Femur (tissue), 1 donor: ENCODE data around the gene VWDE.
"Not testable (repeated sequence)": the region's sequence is repeated elsewhere in the genome, so short reads cannot be mapped to it uniquely, and the experiment has no call there.

Experiments
- DNase-seq: peaks from one replicate; pipeline ENCODE4 v3.0.0-alpha.2; 2017

The VWDE gene

DNA sequence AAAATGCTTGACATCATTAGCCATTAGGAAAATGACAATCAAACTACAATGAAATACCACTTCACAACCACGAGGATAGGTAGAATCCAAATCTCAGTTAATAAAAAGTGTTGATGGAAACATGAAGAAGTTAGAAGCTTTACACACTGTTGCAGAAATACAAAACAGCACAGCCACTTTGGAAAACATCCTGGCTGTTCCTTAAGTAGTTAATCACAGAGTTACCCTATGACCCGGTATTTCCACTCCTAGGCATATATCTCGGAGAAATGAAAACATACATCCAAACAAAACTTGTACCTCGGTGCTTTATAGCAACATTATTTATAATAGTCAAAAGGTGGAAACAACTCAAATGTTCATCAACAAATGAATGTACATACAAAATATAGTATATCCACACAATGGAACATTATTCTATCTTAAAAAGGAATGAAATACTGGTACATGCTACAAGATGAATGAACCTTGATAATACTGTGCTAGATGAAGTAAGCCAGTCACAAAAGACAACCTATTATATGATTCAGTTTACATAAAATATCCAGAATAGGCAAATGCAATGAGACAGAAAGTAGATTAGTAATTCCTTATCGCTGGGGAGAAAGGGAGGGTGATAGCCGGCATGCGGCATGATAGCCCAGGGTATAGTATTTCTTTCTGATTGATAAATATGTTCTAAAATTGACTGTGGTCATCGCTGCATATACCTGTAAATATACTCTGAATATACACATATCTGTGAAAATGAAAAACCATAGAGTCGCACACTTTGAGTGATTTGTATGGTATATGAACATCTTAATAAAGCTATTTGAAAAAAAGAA lies 1.9 kb downstream of the VWDE start:
- no peak for DNase-seq

DNA sequence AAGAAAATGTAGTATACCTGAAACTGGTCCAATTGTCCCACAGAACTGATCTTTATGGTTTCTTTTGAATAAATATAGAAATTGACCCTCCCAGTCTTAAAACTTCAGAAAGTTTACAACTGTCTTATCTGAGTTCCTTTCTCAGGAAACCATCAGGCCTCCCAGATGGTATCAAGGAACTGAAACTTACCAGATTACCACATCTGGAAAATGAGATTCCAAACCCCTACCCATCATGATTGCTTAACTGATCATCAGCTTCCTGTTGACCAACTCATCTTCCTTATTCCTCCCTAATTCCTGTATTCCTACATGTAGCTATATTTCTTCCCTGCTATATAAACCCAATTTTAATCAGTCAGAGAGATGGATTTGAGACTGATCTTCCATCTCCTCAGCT lies 5.5 kb downstream of the VWDE start:
- DNase-seq: no peak

DNA sequence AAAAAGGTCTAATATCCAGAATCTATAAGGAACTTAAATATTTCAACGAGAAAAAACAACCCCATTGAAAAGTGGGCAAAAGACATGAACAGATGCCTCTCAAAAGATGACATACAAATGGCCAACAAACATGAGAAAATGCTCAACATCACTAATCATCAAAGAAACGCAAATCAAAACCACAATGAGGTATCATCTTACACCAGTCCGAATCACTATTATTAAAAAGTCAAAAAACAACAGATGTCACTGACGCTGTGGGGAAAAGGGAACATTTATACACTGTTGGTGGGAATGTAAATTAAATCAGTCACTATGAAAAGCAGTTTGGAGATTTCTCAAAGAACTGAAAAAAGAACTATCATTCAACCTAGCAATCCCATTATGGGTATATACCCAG lies 6.0 kb downstream of the VWDE start:
- no peak for DNase-seq

DNA sequence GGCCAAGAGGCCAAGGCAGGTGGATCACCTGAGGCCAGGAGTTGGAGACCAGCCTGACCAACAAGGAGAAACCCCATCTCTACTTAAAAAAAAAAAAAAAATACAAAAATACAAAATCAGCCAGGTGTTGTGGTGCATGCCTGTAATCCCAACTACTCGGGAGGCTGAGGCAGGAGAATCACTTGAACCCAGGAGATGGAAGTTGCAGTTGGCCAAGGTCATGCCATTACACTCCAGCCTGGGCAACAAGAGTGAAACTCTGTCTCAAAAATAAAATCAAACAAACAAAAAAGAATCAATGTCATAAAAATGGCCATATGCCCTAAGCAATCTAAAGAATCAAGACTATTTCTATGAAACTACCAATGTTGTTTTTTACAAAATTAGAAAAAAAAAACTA lies 7.0 kb downstream of the VWDE start:
- not testable (repeated sequence) for DNase-seq

DNA sequence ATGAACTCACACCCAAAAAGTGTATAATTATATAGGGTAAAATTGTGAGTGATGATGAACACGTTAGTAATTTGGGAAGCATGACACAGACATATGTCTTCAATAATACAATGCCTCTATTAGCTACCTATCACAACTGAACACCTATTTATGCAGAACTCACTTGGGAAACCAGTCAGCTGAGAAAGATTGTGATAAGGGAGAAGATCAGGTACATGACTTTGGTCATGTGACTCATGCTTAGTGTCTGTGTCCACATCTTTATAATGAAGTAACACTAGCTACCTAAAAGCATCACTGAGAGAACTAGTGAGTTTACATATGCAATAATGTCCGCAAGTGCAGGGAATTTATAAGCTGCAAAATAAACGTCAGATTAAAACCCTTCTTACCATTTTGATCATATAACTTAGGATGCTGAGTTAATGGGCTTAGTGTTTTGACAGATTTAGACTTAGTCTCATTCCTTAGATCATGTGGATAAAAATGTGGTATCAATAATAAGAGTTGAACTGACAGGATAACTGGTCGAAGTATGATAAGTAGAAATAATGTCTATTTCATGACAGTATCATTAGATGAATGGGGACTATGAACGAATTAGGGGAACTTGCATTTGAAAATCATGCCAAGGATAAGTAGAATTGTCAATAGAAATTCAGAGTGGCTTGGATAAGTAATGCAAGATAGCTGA lies 11.6 kb downstream of the VWDE start:
- DNase-seq: no peak

DNA sequence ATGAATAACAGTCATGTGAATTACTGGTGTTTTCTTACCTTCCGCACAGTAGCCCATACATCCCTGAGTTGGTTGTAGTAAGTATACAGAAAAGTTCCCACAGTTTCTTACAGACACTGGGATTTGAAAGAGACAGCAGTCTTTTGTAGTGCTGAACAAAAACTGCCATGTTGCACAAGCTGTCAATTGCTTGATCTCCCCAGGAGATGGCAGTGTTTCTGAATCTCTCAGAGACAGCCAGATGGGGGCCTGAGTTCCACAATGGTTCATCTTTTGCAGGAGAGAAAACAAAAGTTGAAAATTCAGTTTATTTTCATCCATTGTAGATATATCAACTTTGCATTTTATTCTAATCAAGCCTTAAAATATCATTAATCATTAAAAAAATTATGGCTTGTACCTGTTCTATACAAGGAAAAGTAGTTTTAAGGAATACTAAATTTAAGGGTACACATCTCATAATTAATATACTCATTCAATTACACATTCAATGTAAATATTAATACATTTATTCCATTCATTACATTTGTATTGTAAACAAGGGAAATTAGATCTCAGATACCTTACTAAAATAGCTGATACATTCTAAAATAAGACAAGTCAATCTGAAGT lies 14.5 kb downstream of the VWDE start:
- no peak for DNase-seq

DNA sequence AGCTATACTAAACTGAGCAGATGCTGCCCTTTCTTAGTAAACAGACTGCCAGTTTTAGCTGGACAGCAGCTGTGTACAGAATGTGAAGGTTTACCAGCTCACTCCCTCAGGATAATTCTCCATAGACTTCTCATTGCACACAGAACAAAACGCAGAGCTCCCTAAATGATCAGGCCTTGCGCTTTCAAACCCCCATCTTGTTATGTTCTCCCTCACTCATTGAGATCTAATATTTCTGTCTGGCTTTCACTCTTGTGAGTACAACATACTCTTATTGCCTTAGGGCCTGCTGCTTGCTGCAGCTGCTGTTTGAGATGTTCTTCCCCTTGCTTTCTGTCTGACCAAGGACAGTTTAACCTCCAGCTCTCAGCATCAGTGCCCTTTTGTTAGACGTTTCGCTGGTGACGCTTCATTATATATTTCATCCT lies 17.3 kb downstream of the VWDE start:
- DNase-seq: no peak

DNA sequence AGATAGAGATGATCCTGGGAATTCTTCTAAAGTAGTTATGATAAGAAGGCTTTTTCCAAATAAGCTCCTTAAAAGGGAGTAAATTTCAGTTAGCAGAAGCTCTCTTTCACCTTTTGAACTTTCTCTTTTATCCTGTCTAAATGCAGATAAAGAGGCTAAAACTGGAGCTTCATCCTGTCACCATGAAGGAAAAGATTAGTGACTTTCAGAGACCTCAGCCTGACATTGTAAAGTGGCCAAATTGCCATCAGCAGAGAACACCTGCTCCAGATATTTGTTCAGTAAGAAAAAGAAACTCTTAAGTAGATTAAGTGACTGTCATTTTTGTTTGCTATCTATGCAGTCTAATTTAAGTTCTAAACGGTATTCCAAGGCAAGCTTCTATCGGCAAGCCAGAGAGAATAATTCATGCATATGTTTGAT lies 18.3 kb downstream of the VWDE start:
- DNase-seq: no peak

DNA sequence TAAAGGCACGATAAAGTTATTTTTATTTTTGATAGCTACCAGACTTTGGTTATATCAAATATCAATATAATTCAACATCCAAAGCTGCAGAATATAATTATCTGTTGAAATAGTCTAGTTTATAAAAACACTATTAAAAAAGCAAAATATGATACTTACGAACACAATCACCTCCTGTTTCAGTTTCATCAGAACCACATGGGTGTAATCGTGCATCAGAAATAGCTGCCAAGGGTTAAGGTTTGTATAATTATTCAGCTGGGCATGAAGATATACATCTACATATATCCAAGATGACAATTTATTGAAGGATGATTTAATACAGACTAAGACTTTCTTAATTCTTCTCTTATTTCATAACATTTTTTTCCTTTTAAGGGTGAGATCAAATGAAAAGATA lies 20.3 kb downstream of the VWDE start:
- no peak for DNase-seq

DNA sequence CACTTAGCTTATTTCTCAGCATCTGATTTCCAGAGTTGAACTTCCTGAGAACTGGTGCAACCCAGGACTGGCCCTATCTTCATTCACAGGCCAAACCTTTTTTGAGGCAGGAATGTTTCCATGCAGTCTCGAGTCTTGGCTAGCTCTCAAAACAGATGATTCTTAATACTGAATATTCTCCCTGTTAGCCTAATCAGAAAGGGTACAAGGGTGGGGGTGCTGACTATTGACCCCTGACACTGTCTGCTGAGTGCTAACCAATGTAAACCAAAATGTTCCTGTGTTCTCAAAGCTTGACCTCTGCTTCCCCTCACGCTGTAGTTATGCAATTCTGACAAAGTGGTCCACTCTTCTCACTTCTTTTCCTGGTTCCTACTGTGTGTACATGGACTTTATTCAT lies 25.3 kb downstream of the VWDE start:
- DNase-seq: no peak

DNA sequence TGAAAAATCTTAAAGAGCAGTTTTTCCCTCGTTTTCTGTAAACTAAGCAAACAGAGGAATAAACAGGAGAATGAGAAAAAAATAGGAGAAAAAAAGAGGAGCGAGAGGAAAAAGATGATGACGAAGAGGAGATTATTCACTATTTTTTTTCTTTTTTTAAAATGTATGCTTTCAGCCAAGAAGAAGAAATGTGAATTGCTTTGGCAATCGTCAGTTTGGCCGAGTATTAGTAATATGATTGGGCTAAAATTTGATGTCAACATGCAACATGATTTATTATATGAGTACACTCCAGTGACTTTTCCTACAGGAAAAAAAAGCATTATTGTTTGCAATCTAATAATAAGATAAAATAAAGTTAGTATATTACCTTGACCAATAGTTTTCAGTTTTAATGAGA lies 26.3 kb downstream of the VWDE start:
- DNase-seq: no peak

DNA sequence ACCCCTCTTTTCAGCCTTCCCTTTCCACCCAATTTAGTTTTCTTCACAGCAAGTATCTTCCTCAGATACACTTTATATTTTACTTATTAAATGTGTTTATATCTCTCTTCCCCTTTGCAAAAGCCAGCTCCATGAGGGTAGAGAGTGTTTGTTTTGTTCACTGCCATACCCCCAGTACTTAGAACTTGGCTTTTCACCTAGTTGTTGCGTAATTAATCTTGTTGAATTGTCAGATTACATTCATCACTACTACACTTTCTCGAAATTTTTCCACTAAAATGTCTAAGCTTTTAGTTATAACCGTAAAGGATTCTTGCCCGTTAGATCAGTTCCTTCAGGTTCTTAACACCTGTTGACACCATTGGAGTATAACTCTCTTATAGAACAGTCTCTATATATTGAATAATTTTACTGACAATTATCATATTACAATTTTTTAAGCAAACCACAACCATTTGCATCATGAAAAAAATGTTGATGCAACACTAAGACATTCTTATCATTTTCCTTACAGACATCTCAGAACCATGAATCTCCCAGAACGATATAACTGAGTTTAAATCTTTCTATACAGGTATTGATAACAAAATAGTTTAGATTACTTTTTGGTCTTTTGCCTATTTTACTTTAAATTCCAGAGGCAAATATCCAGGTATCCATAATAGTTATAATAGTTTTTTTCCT lies 29.9 kb downstream of the VWDE start:
- no peak for DNase-seq

DNA sequence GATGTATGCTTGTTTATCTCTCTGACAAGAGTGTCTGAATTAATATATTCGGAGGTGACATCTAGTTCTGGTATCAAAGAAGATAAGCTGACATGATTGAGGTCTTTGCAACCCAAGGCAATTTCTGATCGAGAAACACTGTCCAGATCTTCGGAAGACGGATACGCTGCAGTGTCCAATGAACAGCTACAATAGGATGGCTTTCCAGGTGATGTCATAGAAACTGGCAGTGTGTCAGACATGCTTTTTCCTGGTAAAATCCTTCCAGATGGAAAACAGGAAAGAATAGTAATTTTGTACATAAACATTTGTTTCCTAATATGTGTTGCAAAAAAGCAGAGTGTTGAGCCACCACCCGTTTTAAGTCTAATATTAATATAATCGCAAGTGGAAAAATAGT lies 33.4 kb downstream of the VWDE start:
- DNase-seq: peak; percentile 64

DNA sequence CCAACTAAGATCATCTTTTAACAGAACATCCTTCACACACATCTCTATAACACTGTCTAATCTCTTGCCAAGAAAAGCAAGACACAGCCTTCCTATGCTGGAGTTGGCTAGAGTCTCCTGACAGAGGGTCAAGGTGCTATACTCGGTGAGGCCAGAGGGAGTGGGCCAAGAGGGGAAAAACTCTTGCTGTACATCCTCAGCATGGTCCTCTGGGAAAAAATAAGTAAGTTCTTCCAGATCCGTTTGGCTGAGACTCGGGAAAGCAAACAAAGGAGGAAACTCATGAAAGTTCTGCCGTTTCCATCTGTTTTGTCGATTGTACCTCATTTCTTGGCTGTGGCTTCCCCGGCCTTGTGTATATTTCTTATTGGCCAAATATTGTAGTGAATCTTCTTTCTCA lies 33.9 kb downstream of the VWDE start:
- DNase-seq: peak; percentile 69

DNA sequence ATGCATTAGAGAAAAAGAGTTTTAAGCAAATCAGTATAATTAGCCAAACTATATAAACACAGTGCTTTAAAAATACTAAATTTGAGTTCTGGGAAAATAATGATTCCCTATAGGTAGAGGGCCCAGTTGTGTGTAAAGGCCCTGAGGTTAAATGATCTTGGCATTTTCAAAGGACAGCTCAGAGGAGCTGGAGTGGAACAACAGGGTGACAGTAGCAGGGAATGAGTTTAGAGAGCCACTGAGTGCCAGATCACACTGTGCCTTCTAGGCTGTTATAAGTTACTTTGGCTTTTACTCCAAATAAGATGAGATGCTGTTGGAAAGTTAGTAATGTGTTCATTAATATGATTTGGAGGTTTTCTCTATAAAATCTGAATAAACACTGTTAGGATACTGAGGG lies 34.6 kb downstream of the VWDE start:
- no peak for DNase-seq

DNA sequence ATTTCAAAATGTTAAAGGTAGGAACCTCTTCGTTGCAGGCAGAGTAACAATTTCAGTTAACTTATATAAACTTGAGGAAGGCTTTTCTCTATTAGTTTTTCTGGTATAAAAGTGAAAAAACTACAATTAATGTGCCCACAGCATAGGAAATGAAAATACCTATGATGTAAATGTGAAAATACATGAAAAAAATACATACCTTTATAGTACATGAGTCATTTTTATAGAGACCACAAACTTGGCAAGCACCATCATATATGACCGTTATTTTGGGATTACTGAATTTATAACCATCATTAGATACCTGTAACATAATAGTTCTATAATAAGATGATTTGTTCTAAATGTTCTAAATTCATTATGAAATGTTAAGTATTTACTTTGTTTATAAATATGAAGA lies 42.7 kb downstream of the VWDE start:
- no peak for DNase-seq

DNA sequence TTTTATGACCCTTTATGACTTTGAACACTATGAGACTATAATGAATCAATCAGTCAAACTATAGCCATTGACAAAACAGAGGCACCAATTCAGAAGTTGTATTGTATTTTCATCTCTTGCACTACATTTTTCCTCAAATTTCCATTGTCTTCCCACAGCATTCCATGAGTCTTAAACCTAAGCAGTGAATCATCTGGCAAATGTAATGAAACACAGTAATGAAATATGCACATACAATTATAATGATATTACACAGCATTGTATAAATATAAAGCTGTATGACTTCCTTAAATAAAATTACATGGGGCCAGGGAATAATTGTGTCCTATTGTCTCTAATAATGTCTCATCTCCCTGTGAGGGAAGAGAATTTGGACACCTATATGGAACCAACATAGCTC lies 45.0 kb downstream of the VWDE start:
- DNase-seq: no peak

DNA sequence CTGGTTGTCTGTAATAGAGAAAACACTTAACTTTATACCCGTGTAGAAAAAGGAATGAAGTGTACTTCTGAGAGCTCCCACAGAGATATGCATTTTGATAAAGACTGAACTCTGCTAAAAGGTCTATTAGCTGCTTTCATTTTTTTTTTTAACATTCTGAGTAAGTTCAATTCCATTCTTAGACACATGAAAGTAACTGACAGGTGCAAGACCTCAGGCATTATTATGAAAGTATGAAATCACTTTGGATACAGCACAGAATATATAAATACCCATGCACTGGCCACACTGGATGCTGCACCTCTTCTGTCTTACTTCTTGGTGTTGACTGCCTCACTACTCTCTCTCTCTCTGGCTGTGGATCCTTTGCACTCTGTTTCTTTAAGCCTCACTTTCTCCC lies 46.2 kb downstream of the VWDE start:
- DNase-seq: no peak

DNA sequence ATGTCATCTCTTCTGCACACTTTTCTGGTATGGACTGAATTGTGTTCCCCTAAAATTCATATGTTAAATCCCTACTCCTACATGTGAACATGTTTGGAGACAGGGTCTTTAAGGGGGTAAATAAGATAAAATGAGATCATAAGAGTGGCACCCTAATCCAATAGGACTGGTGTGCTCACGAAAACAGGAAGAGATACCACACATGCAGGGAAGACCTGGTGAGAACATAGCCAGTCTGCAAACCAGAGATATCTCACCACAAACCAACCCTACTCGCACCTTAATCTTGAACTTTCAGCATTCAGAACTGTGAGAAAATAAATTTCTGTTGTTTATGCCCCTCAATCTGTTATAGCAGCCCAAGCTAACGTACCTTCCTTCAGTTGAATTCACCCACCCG lies 51.8 kb downstream of the VWDE start:
- DNase-seq: no peak

DNA sequence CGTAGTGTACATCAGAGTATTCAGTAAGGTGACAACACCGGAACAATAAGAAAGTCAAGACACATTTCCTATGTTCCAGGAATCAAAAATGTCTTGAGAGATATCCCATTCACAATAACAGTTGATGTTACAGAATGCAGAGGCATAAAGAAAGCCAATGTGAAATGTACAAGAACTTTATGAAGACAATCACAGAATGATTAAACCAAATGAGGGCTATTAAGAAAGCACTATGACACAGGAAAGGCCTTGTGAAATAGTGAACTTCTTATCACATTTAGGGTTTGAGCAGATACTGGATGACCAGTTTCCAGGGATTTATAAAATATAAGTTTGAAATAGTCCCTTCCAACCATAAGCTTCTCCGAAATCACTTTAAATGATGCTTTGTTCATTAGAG lies 52.7 kb downstream of the VWDE start:
- no peak for DNase-seq

DNA sequence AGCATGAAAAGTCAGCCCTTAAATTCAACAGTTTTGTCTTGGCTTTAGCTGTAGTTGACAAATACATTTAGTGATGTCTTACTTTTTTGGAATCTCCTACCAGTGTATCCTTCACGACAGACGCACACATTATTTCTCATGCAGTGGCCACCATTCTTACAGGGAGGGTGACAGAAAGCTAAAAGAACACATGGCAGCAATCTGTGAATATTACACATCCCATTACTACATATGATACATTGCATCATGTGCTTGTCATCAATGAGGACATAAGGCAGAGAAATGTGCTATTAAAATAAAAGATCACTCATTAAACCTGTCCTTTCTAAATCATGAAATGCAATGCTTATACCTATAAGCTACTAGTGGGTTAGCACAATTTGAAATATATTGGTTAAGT lies 66.6 kb downstream of the VWDE start:
- DNase-seq: no peak

DNA sequence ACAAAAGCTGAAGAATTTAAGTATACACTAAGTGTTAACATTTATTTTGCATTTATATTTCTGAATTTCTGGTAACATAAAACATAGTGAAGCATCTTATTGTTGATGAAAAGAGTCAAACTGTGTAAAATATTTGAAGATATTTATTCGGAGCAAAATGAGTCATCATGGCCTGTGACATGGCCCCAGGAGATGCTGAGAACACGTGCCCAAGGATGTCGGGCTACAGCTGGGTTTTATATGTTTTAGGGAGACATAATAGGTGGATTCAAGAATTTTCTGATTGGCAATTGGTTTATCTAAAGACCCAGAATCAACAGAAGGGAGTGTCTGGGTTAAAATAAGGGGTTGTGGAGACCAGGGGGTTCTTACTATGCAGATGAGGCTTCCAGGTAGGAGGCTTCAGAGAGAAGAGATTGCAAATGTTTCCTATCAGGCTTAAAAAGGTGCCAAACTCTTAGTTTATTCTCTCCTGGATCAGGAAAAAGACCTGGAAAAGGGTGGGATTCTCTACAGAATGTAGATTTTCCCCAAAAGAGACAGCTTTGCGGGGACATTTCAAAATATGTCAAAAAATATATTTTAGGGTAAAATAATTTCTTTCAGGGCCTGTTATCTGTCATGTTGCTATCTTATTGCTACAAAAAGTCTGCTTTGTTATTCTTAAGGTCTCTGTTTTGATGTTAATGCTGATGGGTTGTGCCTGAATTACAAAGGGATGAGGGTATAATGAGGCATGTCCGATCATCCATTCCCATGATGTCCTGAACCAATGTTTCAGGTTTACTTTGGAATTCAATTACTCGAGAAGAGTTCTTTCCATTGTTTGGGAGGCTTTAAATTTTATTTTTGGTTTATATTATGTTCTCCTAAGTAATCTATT lies 74.5 kb downstream of the VWDE start:
- no peak for DNase-seq

DNA sequence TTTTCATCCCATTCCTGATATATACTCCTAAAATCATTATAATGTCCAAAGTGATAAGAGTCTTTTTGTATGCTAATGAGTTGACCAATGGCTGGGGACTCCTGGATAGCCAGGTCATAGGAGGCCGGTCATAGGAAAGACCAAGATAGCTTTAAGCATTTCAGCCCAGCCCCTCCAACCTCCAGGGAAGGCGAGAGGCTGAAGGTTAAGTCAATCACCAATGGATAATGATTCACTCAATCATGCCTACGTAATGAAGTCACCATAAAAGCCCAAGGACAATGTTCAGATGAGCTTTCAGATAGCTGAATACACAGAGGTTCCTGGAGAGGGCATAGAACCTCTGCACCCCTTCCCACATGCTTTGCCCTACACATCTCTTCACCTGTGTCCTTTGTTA lies 75.7 kb downstream of the VWDE start:
- DNase-seq: no peak
